NK-92 (cell line): ENCODE results near the gene SPINK4.

Experiments used
- DNase-seq: peaks from one replicate; lab custom pipeline; 2025; ENCODE audit not compliant: unreplicated experiment; lab: John Stamatoyannopoulos, UW

SPINK4 gene, protein sequence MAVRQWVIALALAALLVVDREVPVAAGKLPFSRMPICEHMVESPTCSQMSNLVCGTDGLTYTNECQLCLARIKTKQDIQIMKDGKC

GRCh38 chr9:33239921-33240320, at the start of gene SPINK4:
TSS of gene SPINK4 (plus strand) at chr9:33240167. CDS start at chr9:33240209, 42 bp downstream.
- DNase-seq = no peak

DNA sequence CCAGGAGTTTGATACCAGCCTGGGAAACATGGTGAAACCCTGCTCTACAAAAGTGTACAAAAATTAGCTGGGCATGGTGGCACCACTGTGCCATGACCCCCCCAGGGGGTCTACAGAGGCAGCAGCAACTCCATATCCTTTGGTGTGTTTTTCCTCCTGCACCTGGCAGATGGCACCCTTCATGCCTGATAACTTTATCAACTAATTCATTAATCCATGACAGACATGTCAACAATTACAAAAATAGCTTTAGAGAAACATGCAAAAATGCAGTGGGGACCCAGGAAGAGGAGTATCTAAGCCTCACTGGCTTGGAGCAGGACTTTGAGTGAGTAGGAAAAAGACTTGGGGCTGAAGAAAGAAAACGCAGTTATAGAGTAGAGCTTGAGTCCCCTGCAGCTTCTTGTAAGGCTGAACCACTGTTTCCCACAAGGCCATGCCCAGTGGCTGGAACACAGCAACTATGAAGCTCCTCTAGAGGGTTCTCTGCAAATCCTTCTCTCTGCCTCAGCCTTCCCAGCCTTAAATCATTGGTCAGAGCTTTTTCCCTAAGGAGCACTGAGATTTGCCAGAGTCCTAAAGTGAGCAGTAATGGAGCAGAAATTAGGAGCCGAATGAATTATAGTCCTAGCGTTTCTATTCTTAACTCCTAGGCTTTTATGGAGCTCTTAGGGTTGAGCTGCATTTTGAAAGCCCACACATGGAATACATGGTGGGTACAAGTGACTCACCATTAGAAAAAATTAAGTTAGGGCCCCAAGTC, 47.3 kb upstream of the SPINK4 start:
- DNase-seq = no peak

DNA sequence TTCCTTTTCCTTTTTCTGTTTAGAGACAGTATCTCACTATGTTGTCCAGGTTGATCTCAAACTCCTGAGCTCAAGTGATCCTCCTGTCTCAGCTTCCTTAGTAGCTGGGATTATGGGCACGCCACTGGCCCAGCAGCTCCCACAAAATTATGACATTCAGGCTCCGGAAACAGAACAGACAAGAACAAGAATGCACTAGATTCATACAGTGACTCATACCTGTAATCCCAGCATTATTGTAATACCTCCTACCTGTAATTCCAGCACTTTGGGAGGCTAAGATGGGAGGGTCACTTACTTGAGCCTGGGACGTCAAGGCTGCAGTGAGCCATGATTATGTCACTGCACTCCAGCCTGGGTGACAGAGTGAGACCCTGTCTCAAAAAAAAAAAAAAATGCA, 46.1 kb upstream of the SPINK4 start:
- no peak for DNase-seq

- no peak for DNase-seq
Observed at GRCh38 chr9:33196736-33197135, 43.2 kb upstream of the SPINK4 start.

DNA sequence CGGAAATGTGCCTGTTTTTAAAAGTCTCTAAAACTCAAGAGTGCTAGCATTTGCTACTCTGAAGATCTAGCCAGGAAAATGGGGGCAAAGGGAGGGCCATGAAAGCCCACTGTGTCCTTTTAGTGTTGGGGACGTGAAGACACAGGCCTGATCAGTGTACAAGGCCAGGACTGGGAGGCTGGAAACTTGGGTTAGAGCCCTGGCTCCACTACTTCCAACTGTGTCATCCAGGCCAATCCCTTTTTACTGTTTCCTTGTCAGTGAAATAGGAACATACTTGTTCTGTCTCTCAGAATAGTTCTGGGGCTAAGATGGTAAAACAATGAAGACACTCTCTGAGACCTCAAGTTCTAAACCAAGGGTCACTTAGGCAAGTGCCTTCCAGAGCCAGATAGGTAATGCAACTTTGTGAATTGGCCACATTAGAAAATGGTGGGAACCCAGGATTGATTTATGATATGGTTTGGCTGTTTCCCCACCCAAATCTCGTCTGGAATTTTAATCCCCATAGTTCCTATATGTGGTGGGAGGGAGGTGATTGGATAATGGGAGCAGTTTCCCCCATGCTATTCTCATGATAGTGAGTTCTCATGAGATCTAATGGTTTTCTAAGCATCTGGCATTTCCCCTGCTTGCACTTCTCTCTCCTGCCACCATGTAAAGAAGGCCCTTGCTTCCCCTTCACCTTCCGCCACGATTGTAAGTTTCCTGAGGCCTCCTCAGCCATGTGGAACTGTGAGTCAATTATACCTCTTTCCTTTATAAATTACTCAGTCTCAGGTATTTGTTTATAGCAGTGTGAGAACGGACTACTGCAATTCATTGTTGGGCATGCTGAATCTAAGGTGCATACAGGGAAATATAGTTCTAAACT, 42.5 kb upstream of the SPINK4 start:
- DNase-seq = no peak

DNA sequence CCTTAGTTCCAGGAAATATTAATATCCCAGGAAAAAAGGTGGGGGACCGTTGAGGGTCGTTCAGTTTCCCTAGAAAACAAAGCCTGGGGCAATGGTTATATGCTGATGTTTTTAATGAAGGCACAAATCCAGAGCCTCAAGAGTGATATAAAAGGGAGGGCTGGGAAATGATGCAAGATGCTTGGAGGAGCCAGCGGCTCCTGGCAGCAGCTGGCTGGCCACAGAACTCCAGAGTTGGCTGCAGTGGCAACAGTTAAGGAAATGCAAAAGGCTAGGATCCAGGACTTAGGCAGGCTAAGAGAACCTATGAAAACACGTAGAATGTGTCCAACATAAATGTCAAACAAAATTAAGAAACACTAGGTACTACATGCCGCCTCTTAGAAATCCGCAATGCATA, 41.8 kb upstream of the SPINK4 start:
- no peak for DNase-seq

GRCh38 chr9:33202018-33202417, 37.9 kb upstream of the SPINK4 start:
- no peak for DNase-seq

DNA sequence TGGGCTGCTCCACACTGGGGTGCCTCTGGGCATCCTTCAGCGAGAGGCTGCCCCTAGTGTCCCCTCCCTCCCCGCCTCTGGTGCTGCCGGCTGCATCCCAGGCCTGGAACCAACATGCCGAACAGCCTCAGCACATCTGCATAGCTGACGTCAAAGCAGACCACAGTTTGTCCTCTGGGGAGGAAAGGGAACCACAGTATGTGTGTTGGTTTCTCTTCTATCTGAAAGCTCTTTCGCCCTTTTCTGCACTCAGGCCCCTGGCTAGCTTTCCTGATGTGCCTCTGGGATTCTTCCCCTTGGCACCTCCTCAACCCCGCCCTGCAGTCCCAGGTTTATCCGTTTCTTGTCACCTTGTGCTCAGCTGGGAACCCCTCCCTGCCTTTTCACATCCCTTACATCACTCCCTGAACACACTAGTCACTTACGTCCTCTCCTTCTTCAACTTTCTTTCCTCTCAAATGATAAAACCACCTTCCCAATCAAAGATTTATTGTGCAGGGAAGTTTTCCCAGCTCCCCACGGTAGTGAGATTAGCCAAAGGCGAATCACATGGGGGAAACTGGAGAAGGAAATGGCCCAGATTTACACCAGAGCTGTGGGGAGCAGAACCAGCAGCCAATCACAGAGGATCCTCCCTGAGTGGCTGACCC, 37.3 kb upstream of the SPINK4 start:
- no peak for DNase-seq

DNA sequence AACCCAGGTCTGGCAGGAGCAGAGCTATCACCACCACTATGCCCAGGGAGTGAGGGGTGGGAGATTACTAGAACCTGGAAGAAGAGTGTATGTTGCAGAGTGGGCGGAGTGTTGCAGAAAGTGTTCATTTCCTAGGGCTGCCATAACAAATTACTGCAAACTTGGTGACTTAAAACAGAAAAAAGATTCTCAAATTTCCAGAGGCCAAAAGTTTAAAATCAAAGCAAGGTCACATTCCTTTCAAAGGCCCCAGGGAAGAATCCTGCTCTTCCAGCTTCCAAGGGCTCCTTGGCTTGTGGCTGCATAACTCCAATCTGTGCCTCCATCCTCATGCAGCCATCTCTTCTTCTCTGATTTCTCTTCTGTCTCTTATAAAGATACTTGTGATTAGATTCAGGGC, 30.6 kb upstream of the SPINK4 start:
- DNase-seq = no peak

DNA sequence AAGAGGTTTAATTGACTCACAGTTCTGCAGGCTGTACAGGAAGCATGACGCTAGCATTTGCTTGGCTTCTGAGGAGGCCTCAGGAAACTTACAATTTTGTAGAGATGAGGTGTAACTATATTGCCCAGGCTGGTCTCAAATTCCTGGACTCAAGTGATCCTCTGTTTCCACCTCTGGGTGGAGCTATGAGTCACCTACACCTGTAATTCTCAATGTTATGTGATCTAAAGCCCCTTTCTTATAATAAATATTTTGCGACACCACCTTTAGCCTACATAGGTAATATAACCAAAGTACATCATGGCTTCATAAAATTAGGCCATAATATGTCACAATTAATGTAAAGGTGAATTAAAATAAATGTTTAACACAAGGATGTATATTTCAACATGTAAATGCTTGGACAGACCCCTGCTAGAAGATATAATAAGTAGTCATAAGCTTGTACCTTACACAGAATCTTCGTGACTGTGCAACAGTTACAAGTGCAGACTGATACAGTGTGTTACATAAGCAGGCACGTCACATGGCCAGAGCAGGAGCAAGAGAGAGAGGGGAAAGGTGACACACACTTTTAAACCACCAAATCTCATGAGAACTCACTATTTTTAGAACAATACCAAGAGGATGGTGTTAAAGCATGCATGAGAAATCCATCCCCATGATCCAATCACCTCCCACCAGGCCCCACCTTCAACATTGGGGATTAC, 29.8 kb upstream of the SPINK4 start:
- DNase-seq = no peak

DNA sequence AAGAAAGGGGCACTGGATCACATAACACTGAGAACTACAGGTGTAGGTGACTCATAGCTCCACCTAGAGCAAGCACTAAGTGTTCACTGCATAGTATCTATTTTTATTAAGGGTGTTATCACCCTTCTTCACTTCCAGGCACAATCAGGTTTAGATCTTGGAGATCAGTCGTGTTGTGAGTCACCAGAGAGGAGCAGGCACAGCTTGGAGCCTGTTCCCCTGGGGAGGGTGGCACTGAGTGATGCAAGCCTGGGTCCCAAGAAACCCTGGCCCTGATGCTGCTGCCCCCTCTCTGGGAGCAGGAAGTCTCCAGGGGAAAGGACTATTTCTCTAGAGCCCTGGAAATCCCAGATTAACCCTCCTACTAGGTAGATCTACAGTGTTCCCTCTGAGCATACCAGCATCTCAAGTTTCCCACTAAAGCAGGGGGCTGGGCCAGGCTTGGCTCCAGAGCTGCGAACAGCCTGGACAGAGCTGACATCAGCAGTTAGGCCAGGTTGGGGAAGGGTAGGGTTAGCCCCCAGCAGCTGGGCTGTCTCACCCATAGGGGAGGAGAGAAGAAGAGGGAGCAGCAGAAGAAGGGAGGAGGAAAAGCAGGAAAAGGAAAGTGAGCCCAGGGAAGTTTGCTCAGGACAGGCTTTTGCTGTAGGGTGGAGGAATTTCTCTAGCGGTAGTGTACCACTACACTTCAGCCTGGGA, 28.1 kb upstream of the SPINK4 start:
- no peak for DNase-seq

DNA sequence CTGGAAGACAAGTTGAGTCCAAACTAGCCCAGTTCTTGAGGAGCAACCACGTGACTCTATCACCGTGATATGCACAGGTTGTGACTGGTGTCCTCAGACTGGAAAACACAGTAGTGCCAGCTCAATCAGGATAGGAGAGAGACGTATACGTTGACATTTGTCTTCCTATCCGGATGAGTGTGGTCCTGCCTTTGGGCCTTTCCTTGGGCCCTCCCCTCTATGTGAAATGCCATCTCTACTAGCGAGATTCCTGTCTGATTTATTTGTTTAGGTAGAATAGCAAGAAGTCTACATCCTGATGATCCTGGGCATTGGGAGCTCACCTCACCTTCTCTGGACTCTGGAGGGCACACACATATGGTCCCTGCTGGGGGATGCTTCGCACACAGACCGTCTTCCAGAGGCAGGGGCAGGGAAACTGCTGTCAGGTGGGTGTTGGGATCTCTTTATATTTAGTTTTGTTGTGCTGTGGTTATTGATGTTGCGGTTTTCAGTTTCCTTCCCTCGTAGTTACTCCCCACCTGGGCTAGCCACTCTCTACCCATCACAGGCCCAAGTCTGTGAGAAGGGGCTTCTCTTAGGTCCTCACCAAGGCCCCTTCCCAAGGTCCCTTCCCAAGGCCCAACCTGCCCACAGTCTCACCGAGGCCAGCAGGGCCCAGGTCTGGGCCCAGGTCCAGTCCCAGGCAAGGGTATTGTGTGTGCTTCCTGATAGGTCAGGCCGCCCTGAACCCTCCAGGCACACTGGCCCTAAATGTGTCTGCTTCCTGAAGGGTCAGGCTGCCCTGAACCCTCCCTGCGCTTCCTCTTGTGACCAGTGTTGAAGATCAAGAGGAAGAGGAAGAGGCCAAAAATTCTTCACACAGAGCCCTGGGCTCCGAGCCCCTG, 19.0 kb upstream of the SPINK4 start:
- no peak for DNase-seq

DNA sequence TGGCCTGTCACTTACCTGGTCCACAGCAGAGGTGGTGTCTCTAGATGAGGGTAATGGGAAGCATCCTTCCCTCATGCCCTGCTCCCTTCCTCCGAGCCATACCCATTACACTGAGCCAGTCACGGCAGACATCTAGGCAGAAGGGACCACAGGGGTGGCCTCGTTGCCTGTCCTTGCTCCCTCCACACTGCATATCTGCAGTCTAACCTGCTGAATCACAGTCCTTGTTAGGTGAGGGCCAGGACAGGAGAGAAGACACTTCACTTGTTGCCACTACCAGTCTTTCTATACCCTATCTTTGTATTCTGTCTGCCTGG, 18.4 kb upstream of the SPINK4 start:
- DNase-seq = no peak

GRCh38 chr9:33222031-33222430, 17.9 kb upstream of the SPINK4 start:
- DNase-seq = no peak

DNA sequence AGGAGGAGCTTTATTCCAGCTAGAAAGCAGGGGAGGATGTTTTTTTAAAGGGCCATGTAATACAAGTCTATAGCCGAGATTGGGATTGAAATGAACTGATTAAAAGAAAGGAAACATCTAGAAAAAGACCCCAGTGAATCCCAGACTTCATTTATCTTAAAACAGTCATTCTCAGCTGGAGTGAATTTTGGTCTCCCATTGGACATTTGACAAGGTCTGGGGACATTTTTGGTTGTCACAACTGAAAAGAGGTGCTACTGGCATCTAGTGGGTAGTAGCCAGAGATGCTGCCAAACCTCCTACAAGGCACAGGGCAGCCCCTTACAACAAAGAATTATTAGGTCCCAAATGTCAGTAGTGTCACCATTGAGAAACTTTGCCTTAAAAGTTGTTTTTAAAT, 16.3 kb upstream of the SPINK4 start:
- no peak for DNase-seq

GRCh38 chr9:33225319-33226147, 14.4 kb upstream of the SPINK4 start:
- no peak for DNase-seq

- DNase-seq = no peak
Observed at GRCh38 chr9:33227008-33227398, 13.0 kb upstream of the SPINK4 start.

GRCh38 chr9:33227741-33228140, 12.2 kb upstream of the SPINK4 start:
- DNase-seq = no peak

DNA sequence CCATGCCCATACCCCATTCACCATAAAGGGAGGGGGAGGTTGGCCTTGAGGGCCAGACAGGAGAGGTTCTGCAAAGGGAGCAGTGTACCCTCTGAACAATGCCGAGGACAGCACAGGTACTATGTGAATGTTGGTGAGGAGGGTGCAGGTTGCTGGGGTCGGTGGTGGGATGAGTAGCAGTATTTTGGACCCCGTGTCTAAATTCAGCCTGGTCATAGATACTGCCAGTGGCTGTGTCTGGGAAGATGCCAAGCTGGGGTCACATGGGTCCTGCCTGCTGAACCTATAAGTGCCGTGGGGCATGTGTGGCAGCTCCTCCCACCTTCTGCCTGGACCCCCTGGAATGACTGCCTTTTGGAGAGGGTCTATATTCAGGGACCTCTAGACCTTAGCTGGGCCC, 11.4 kb upstream of the SPINK4 start:
- DNase-seq = no peak
